GM21576 (cell line): ENCODE data around the gene SLC16A10.
"Not testable (repeated sequence)": the region's sequence is repeated elsewhere in the genome, so short reads cannot be mapped to it uniquely, and the experiment has no call there.

ENCODE experiments used
- ATAC-seq: cut with Tn5 transposase; IDR thresholded peaks from one replicate; pipeline ENCODE4 v1.9.1; 2021; ENCODE audit warnings: mild to moderate bottlenecking, moderate library complexity; ENCODE audit not compliant: unreplicated experiment

Gene SLC16A10

GRCh38 chr6:111184827-111185532 is 97.7 kb downstream of the SLC16A10 start:
- no peak for ATAC-seq

GRCh38 chr6:111185954-111186353 is 98.7 kb downstream of the SLC16A10 start:
- no peak for ATAC-seq

DNA sequence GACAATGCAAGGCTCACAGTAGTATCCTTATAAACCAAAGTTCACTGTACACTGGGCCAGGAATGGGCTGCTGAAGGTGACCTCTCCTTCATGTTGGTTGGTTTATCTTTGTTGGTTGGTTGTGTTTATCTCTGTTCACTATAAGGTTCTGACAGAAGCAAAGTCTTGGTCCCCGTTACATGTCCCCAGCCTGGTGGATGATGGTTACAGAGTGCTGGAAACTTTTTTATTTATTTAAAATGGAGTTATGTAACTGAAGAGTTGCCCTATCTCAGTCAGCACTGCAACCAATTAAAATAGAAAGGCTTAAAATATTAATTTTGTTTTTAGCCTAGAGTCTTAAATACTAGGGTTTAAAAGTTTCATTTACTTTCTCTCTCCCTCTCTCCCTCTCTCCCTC is 100.6 kb downstream of the SLC16A10 start:
- no peak for ATAC-seq

- not testable (repeated sequence) for ATAC-seq
Observed at GRCh38 chr6:111189666-111190210, 102.4 kb downstream of the SLC16A10 start.

DNA sequence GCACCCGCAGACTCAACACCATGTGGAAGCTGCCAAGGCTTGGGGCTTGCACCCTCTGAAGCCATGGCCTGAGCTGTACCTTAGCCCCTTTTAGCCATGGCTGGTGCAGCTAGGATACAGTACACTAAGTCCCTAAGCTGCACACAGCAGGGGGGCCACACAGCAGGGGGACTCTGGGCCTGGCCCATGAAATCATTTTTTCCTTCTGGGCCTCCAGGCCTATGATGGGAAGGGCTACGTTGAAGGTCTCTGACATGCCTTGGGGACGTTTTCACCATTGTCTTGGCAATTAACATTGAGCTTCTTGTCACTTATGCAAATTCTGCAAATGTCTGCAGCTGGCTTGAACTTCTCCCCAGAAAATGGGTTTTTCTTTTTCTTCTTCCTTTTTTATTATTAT is 103.3 kb downstream of the SLC16A10 start:
- ATAC-seq: no peak

- ATAC-seq: not testable (repeated sequence)
Observed at GRCh38 chr6:111191136-111191535, 103.8 kb downstream of the SLC16A10 start.

GRCh38 chr6:111192911-111193555 is 105.7 kb downstream of the SLC16A10 start:
- no peak for ATAC-seq

DNA sequence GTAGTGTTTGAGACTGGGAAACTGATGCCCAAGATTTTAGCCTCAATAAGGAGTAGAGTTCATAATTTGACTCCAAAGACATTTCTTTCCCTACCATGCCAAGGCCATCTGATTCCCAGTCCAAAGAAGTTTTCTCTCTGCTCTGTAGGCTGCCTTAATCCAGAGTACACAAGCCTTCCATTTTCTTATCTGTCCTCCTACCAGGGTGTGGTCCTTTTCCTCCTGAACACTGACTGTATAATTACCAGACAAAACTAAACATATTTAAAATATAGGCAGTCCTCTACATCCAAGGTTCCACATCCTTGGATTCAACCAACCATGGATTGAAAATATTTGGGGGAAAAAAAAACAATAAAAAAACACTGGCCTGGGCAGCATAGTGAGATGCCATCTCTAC is 108.4 kb downstream of the SLC16A10 start:
- no peak for ATAC-seq

DNA sequence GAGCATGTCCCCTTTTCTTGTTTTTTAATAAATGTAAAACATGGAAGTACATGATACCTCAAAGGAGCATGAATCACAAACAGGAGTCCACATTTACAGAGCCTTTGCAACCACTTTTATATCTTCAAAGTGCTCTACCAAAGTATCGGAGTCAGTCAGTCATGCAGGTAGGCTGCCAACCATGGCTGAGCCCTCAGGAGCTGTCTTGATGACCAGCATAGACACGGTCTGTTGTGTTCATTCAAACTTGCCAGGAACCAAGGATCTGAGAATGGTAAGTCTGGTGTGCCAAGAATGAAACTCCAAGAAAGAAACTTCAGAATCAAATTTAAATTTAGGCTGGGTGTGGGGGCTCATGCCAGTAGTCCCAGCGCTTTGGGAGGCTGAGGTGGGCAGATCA is 111.5 kb downstream of the SLC16A10 start:
- no peak for ATAC-seq

DNA sequence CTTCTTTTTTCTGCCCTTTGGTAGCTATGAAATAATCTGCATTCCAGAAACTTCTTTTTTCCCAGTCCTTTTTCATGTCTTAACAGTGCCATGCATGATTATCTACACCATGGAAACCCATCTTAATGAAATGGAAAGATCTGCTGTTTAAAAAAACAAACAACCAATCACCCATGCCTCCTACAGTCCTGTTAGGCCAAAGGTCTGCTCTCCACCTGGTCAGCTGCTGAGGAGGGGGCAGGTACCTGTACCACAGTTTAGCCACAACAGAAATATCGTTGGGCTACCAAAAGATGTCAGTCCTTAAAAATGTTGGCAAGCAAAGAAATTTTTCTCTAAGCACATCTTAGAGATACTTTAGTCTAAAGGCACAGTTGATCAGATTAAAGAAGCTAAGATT is 112.6 kb downstream of the SLC16A10 start:
- no peak for ATAC-seq

DNA sequence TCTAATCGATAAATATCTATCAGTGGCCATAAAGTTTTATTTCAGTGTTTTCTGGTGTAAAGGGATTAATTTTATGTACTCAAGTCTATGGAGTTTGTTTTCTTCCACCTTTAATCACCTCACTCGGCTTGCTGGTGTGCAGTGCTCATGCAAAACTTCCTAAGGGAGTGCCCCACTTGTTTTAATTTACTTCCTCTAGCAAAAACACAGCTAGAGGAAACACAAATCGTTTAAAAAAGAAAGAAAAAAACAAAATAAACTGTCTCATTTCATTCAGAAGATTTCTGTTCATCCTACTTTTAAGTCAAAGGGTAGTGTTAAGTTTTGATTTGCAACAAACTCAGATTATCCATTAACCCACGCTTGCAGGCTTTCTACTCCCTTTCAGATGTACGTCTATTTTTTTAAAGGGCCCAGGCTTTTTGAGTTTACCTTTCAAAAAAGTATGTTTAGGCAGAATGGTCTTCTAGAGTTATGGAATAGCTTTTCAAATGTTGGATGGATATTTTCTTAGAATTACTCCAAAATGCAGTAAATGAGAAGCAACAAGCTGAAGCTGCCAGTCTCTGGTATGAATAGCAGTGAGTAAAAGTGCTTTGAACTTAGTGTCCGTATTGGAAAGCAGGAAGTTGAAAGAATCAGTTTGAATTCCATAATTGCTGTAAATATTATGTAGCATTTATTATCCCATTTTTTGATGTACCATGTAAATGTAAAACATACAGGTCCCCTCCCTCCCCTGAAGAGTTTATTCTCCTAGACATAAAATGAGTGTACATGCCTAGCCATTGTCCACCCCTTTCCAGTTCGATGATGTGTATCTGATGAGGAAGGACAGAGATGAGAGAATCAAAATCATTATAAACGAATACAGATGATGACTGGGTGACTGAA is 113.3 kb downstream of the SLC16A10 start:
- no peak for ATAC-seq

GRCh38 chr6:111201244-111201554 is 113.9 kb downstream of the SLC16A10 start:
- no peak for ATAC-seq

GRCh38 chr6:111201764-111202163 is 114.5 kb downstream of the SLC16A10 start:
- ATAC-seq: no peak

GRCh38 chr6:111203539-111203938 is 116.2 kb downstream of the SLC16A10 start:
- not testable (repeated sequence) for ATAC-seq

DNA sequence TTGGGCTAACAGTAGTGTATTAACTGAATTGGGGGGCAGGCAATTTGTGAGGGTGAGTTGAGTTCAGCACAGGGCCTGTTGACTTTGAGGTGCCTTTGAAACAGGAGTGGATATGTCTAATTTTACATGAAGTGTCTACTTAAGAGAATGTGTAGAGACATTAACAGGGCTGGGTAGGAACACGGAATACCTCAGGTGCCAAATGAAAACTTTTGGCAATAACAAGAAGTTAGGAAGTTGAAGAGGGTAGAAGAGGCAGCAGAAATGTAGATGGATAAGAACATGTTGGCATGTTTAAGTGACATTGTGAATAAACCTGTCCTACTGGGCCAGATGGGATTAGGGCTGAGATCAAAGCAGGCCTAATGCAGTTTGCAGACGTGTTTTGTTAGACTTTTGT is 117.0 kb downstream of the SLC16A10 start:
- ATAC-seq: no peak

DNA sequence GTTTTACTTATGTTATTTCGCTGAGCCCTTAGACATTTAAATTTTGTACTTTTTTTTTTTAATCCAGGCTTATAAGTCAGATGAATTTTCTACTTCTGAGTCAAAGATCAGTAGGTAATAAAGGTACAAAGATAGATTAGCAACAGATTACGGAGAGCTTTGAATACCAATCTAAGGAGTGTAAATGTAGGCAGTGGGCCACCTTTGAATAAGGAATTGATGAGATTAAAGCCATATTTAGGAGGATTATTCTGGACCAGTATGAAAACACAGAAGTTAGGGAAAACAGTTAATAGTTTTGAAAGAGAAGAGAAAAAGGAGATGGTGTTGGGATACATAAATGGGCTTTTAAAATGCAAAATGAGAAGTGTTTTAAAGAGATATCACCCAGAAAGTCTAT is 117.6 kb downstream of the SLC16A10 start:
- no peak for ATAC-seq

DNA sequence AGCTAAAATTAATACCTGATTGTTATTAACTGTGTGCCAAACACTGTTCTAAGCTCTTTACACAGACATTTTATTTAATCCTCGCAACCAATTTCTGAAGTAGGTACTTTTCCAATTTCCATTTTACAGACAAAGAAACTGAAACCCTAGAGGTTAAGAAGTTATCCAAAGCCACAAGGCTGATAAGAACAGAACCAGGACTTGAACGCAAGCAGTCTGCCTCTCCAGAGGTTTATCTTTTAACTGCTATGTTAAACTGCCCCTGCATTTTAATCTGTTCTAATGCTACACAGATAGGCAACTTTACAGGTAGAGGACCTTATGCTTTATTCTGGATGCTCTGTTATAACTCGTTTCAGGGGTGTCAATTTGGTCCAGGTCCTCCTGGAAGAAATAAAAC is 118.2 kb downstream of the SLC16A10 start:
- ATAC-seq: no peak

GRCh38 chr6:111207141-111207858 is 120.0 kb downstream of the SLC16A10 start:
- no peak for ATAC-seq

- no peak for ATAC-seq
Observed at GRCh38 chr6:111208933-111209332, 121.6 kb downstream of the SLC16A10 start.

DNA sequence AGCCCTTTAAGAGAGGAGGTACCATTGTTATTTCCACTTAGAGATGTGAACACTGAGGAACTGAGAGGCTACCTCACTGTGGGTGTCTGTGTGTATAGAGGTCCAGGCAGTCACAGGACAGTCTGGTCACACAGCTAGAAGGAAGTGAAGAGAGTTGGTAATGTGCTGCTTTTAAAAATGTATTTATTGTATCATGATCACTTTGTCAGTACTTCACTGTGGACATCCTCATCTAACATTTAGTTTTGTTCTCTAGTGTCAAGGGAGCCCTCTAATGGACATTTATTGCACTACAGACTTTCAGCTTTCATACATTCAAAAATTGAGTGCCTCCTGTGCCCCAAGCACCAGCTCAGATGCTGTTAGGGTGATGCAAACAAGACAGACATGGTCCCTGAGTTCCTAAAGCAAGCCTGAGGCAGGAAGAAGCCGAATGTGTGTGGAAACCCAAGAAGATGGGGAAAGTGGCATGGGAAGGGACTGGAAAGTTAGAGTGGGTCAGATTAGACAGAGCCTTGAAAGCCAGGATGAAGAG is 123.0 kb downstream of the SLC16A10 start:
- peak; percentile 59 for ATAC-seq
